ENCODE results near the gene FSTL1.
A peak's percentile ranks its signal among the peaks of the same experiment; 100 is the strongest.

The FSTL1 gene

DNA sequence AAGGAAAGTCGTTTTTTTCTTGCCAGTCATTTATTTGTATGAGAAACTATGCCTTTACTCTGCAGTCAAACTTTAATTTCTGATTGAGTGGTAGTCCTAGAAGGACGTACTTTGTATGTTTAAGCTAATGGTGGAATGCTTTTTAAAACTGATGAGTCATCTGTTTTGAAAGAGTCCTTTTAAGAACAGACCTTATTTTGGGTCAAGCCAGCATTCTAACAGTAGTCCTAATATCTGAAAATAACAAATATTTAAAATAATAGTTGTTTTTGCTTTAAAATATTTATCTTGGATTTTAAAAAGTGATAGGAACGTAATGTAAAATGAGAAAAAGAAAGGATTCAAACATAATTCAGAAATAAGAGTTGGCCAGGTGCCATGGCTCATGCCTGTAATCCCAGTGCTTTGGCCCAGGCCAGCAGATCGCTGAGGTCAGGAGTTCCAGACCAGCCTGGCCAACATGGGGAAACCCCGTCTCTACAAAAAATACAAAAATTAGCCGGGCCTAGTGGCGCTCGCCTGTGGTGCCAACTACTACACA is 100.3 kb downstream of the FSTL1 start:
- no peak for TF ChIP-seq SPI1 (IDR thresholded peaks at IDR 0.05; ENCODE audit: borderline replicate concordance, low read depth)
- TF ChIP-seq GABPA (IDR thresholded peaks at IDR 0.05; ENCODE audit: low read depth), result no peak
- TF ChIP-seq, protein P1, sequence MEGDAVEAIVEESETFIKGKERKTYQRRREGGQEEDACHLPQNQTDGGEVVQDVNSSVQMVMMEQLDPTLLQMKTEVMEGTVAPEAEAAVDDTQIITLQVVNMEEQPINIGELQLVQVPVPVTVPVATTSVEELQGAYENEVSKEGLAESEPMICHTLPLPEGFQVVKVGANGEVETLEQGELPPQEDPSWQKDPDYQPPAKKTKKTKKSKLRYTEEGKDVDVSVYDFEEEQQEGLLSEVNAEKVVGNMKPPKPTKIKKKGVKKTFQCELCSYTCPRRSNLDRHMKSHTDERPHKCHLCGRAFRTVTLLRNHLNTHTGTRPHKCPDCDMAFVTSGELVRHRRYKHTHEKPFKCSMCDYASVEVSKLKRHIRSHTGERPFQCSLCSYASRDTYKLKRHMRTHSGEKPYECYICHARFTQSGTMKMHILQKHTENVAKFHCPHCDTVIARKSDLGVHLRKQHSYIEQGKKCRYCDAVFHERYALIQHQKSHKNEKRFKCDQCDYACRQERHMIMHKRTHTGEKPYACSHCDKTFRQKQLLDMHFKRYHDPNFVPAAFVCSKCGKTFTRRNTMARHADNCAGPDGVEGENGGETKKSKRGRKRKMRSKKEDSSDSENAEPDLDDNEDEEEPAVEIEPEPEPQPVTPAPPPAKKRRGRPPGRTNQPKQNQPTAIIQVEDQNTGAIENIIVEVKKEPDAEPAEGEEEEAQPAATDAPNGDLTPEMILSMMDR (IDR thresholded peaks at IDR 0.05; ENCODE audit: insufficient read depth, low read length), result no peak
- no peak for TF ChIP-seq REST (IDR thresholded peaks at IDR 0.05; ENCODE audit: insufficient replicate concordance, low read depth)
- no peak for TF ChIP-seq POLR2AphosphoS5 (IDR thresholded peaks at IDR 0.05; ENCODE audit: low read depth)
- no peak for DNase-seq (ENCODE audit: low read depth in 1 of 2, low spot score in 1 of 2)
- no peaks in the 10 kb centered on the region for H3K27me3 ChIP-seq (ENCODE audit: insufficient read depth, poor library complexity, severe bottlenecking)
- H3K27ac ChIP-seq (replicated peaks), result no peak overlapping the region
- H3K4me3 ChIP-seq (replicated peaks; ENCODE audit: insufficient read depth, low read length), result no peak overlapping the region

GRCh38 chr3:120349855-120350125 is 101.0 kb downstream of the FSTL1 start:
- peak overlapping the region; percentile 95 for H3K4me3 ChIP-seq (replicated peaks; ENCODE audit: insufficient read depth, low read length)
- TF ChIP-seq, protein P1 (IDR thresholded peaks at IDR 0.05; ENCODE audit: insufficient read depth, low read length), result no peak
- TF ChIP-seq REST (IDR thresholded peaks at IDR 0.05; ENCODE audit: insufficient replicate concordance, low read depth) (no peak), POLR2AphosphoS5 (IDR thresholded peaks at IDR 0.05; ENCODE audit: low read depth) (no peak), SPI1 (IDR thresholded peaks at IDR 0.05; ENCODE audit: borderline replicate concordance, low read depth) (no peak), GABPA (IDR thresholded peaks at IDR 0.05; ENCODE audit: low read depth) (no peak)
- DNase-seq (ENCODE audit: low read depth in 1 of 2, low spot score in 1 of 2), result no peak
- H3K27ac ChIP-seq (replicated peaks), result peak overlapping the region; percentile 89
- H3K27me3 ChIP-seq (ENCODE audit: insufficient read depth, poor library complexity, severe bottlenecking), result no peaks in the 10 kb centered on the region

DNA sequence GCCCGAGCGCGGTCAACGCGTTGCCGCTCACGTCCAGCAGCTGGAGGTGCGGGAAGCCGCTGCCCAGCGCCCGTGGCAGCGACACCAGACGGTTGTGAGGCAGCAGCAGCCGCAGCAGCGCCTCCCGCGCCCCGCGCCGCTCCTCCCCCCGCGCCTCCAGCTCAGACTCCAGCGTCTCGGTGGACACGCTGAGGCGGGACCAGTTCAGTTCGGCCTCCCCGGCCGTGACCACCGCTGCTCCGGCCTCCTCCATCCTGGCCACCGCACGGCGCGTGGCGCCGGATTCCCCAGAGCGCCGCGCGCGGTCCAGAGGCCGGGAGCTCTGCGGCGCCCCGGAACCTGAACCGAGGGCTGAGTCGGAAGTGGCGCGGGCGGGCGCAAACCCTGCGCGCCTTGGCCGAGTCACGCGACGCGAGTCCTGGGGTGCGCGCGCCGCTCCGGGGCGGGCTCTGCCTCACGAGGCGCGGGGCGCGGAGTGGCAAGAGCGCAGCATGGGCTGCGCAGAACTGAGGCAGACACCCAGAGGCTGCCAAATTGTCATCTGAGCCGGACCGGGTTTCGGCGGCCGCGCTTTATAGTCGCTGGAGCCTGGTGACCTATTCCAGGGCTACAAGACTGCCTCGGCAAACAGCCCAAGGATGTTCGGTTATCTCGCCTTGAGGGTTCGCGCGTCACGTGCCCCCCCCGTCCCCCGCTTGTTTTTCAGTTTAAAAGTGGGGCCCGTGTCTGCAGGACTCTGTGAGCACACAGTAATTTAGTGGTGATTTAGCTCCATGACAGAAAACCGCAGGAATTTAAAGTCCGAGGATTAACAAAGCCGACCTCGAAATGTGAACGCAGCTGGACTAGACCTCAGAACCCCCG is 101.6 kb downstream of the FSTL1 start, which contains the start of gene LRRC58:
TSS of gene LRRC58 (minus strand) at position 364 of the 864 bp plus-strand sequence. CDS start at position 253, 111 bp downstream.
- TF ChIP-seq POLR2AphosphoS5 (IDR thresholded peaks at IDR 0.05; ENCODE audit: low read depth) (peak; percentile 84), REST (IDR thresholded peaks at IDR 0.05; ENCODE audit: insufficient replicate concordance, low read depth) (no peak), GABPA (IDR thresholded peaks at IDR 0.05; ENCODE audit: low read depth) (peak; percentile 90)
- TF ChIP-seq, protein P1 (IDR thresholded peaks at IDR 0.05; ENCODE audit: insufficient read depth, low read length), result no peak
- peak; percentile 83 to 84 for DNase-seq (ENCODE audit: low read depth in 1 of 2, low spot score in 1 of 2)
- Histone ChIP-seq H3K27me3 (ENCODE audit: insufficient read depth, poor library complexity, severe bottlenecking) (no peaks in the 10 kb centered on the region), H3K27ac (replicated peaks) (peak within 1 kb of the TSS; percentile 89), H3K4me3 (replicated peaks; ENCODE audit: insufficient read depth, low read length) (peak within 1 kb of the TSS; percentile 95)
